A549 (cell line): ENCODE results near the gene PPAN. TPM values are rescaled to one million over a fixed set of nuclear protein-coding genes. Genes with fewer than 3 reads are reported as not detected.

Source experiments
- ATAC-seq, 2 experiments: fragments of 200-7000 bp in 1 of 2; fragments of >200 bp in 1 of 2; cut with Nextera tagmentation in 1 of 2; cut with Tn5 transposase in 1 of 2; 3 replicates each; pipeline versions ENCODE4 v1.8.0 to v1.9.1; 2018 to 2020; ENCODE audit warnings: mild to moderate bottlenecking in 1 of 2, moderate library complexity in 1 of 2
- CTCF ChIA-PET: fragments of 300-600 bp; sonication (Branson Sonifier 250); formaldehyde crosslinking; extraction: SDS; loops from one replicate; lab custom pipeline; 2021; ENCODE audit warnings: antibody characterized with exemption, inconsistent platforms; lab: Yijun Ruan, JAX
- POLR2A ChIA-PET: fragments of 350-600 bp; formaldehyde crosslinking; extraction: SDS; loops from one replicate; lab custom pipeline; 2021; ENCODE audit warnings: antibody characterized with exemption, inconsistent platforms; lab: Yijun Ruan, JAX
- DNase-seq, 2 experiments: peaks; one replicate each; pipeline versions ENCODE4 v3.0.0 to v3.0.0-alpha.2; 2011 to 2016; ENCODE audit warnings: low read depth in 1 of 2, low spot score in 1 of 2
- FAIRE-seq: peaks from 2 replicates; lab custom pipeline; 2011; peaks lifted over from hg19 to GRCh38; lab: Jason Lieb, UNC
- H3K27ac ChIP-seq, 2 experiments: fragments of >200 bp; sonication (Bioruptor Twin); formaldehyde crosslinking; 3 replicates each; pipeline ENCODE4 v1.5.1; 2016 to 2017
- H3K4me1 ChIP-seq: fragments of >200 bp; sonication (Bioruptor Twin); formaldehyde crosslinking; 3 replicates; pipeline ENCODE4 v1.6.1; 2016
- H3K4me2 ChIP-seq: fragments of >200 bp; sonication (Bioruptor Twin); formaldehyde crosslinking; 3 replicates; pipeline ENCODE4 v1.6.1; 2016
- H3K4me3 ChIP-seq: fragments of >200 bp; sonication (Bioruptor Twin); formaldehyde crosslinking; 3 replicates; pipeline ENCODE4 v1.5.1; 2016
- H3K9me3 ChIP-seq: fragments of >200 bp; sonication (Bioruptor Twin); formaldehyde crosslinking; 3 replicates; pipeline ENCODE4 v1.6.1; 2016
- CBX2 ChIP-seq: fragments of 200-600 bp; sonication (generic); IDR thresholded peaks from 2 replicates; pipeline ENCODE4 v1.6.1; 2016; ENCODE audit warnings: low read depth, mild to moderate bottlenecking, borderline replicate concordance
- CEBPB ChIP-seq, 2 experiments: fragments of >200 bp in 1 of 2; sonication (Bioruptor Twin) in 1 of 2; formaldehyde crosslinking in 1 of 2; IDR thresholded peaks; 2 replicates each; pipeline ENCODE4 v1.6.1; 2012 to 2016
- EHMT2 ChIP-seq: fragments of 200-600 bp; sonication (generic); IDR thresholded peaks from 2 replicates; pipeline ENCODE4 v1.6.1; 2016; ENCODE audit warnings: antibody characterized with exemption, low read depth, mild to moderate bottlenecking, moderate library complexity
- ESRRA ChIP-seq: fragments of 150-350 bp; IDR thresholded peaks from 2 replicates; pipeline ENCODE4 v1.6.1; 2014; ENCODE audit warnings: mild to moderate bottlenecking, low read length, borderline replicate concordance
- FOSL2 ChIP-seq, 2 experiments: fragments of 450-650 bp in 1 of 2; fragments of >200 bp in 1 of 2; sonication (Bioruptor Twin) in 1 of 2; formaldehyde crosslinking; IDR thresholded peaks; 2 replicates each; pipeline versions ENCODE4 v1.5.0 to v1.6.1; 2016 to 2020; ENCODE audit warnings: mild to moderate bottlenecking in 1 of 2, moderate library complexity in 1 of 2
- GATA3 ChIP-seq: IDR thresholded peaks from 2 replicates; pipeline ENCODE4 v1.6.1; 2012; ENCODE audit warnings: borderline replicate concordance
- HEYL ChIP-seq: fragments of 250-450 bp; sonication (Bioruptor Pico); IDR thresholded peaks from 2 replicates; pipeline ENCODE4 v1.8.0; 2021; ENCODE audit warnings: mild to moderate bottlenecking, moderate library complexity
- HOXB13 ChIP-seq: fragments of 250-450 bp; sonication (Bioruptor Pico); IDR thresholded peaks from 2 replicates; pipeline ENCODE4 v1.5.0; 2020; ENCODE audit warnings: low read depth, mild to moderate bottlenecking, moderate library complexity
- HOXB5 ChIP-seq: fragments of 250-450 bp; sonication (Bioruptor Pico); IDR thresholded peaks from 2 replicates; pipeline ENCODE4 v1.5.0; 2020; ENCODE audit warnings: mild to moderate bottlenecking, moderate library complexity
- JUN ChIP-seq, 2 experiments: fragments of >200 bp; sonication (Bioruptor Twin); formaldehyde crosslinking; IDR thresholded peaks; 2 replicates in 1 of 2; 3 replicates in 1 of 2; pipeline ENCODE4 v1.6.1; 2016 to 2017
- JUNB ChIP-seq: fragments of >200 bp; sonication (Bioruptor Twin); formaldehyde crosslinking; IDR thresholded peaks from 2 replicates; pipeline ENCODE4 v1.6.1; 2016
- KDM1A ChIP-seq: fragments of 200-600 bp; sonication (generic); IDR thresholded peaks from 2 replicates; pipeline ENCODE4 v1.6.1; 2016; ENCODE audit warnings: low read depth, mild to moderate bottlenecking
- MAZ ChIP-seq: fragments of 150-350 bp; IDR thresholded peaks from 2 replicates; pipeline ENCODE4 v1.6.1; 2014; ENCODE audit warnings: antibody characterized with exemption, low read depth, low read length, borderline replicate concordance
- NPAS2 ChIP-seq: fragments of 250-450 bp; sonication (Bioruptor Pico); IDR thresholded peaks from 2 replicates; pipeline ENCODE4 v1.8.0; 2022; ENCODE audit warnings: mild to moderate bottlenecking, moderate library complexity, borderline replicate concordance
- NR3C1 ChIP-seq: fragments of >200 bp; sonication (Bioruptor Twin); formaldehyde crosslinking; IDR thresholded peaks from 3 replicates; pipeline ENCODE4 v1.6.1; 2017
- PHF8 ChIP-seq: fragments of 200-600 bp; sonication (generic); IDR thresholded peaks from 2 replicates; pipeline ENCODE4 v1.6.1; 2016; ENCODE audit warnings: low read depth, mild to moderate bottlenecking, antibody characterized with exemption, moderate library complexity, borderline replicate concordance
- POLR2A ChIP-seq: IDR thresholded peaks from 2 replicates; pipeline ENCODE4 v1.6.1; 2012; ENCODE audit warnings: mild to moderate bottlenecking, low read length
- RAD21 ChIP-seq, 2 experiments: fragments of >200 bp in 1 of 2; sonication (Bioruptor Twin) in 1 of 2; formaldehyde crosslinking in 1 of 2; IDR thresholded peaks in 1 of 2; conservative IDR thresholded peaks in 1 of 2; 2 replicates in 1 of 2; 3 replicates in 1 of 2; pipeline ENCODE4 v1.6.1; 2012 to 2018; ENCODE audit warnings: inconsistent platforms in 1 of 2
- RCOR1 ChIP-seq: fragments of 150-350 bp; IDR thresholded peaks from 2 replicates; pipeline ENCODE4 v1.6.1; 2014; ENCODE audit warnings: antibody characterized with exemption, low read length, low read depth
- RFX5 ChIP-seq: fragments of 450-650 bp; IDR thresholded peaks from 2 replicates; pipeline ENCODE4 v1.7.1; 2014; ENCODE audit warnings: antibody characterized with exemption, mild to moderate bottlenecking, moderate library complexity
- SMC3 ChIP-seq: fragments of >200 bp; sonication (Bioruptor Twin); formaldehyde crosslinking; IDR thresholded peaks from 3 replicates; pipeline ENCODE4 v1.6.1; 2018; ENCODE audit warnings: inconsistent platforms
- TP53 ChIP-seq: fragments of 250-450 bp; sonication (Bioruptor Pico); IDR thresholded peaks from 2 replicates; pipeline ENCODE4 v1.5.0; 2021; ENCODE audit warnings: mild to moderate bottlenecking, moderate library complexity
- ZSCAN20 ChIP-seq: fragments of 250-450 bp; sonication (Bioruptor Pico); IDR thresholded peaks from 2 replicates; pipeline ENCODE4 v1.8.0; 2022; ENCODE audit warnings: mild to moderate bottlenecking, moderate library complexity
- WGBS: methylation state at CpG from one replicate; pipeline ENCODE4 v1.1.6; 2017; ENCODE audit errors: missing lambda C conversion rate; 5-methylcytosine and 5-hydroxymethylcytosine counted together
- polyA plus RNA-seq, 4 experiments: library from polyadenylated mRNA; depleted of rRNA in 3 of 4; stranded (reverse); fragments of >200 nt; fragmentation: RNase III in 1 of 4; extraction: RNeasy Plus Mini Kit Qiagen cat#74134 plus additional on column Dnase treatment in 1 of 4; gene quantifications; 2 replicates in 3 of 4; 3 replicates in 1 of 4; pipeline ENCODE4 v1.2.3, GENCODE V29; 2011 to 2017
- TF ChIP-seq, protein P1 (sequence below): IDR thresholded peaks from 2 replicates; pipeline ENCODE4 v1.6.1; 2012
- TF ChIP-seq, protein P2 (sequence below): IDR thresholded peaks from 2 replicates; pipeline ENCODE4 v1.6.1; 2012
- TF ChIP-seq, protein P3 (sequence below): fragments of >200 bp; sonication (Bioruptor Twin); formaldehyde crosslinking; IDR thresholded peaks from 3 replicates; pipeline ENCODE4 v1.5.1; 2016
- TF ChIP-seq, protein P4 (sequence below): fragments of >200 bp; sonication (Bioruptor Twin); formaldehyde crosslinking; IDR thresholded peaks from 2 replicates; pipeline ENCODE4 v1.6.1; 2016
- TF ChIP-seq, protein P5 (sequence below): fragments of >200 bp; sonication (Bioruptor Twin); formaldehyde crosslinking; IDR thresholded peaks from 3 replicates; pipeline ENCODE4 v1.6.1; 2016
- TF ChIP-seq, protein P6 (sequence below): IDR thresholded peaks from 2 replicates; pipeline ENCODE4 v1.6.1; 2012; ENCODE audit warnings: low read depth, borderline replicate concordance

PPAN gene
- polyA plus RNA-seq, 2 of the 4 experiments (the other 2 are of a cell fraction), result 26.6 to 65.0 TPM

DNA sequence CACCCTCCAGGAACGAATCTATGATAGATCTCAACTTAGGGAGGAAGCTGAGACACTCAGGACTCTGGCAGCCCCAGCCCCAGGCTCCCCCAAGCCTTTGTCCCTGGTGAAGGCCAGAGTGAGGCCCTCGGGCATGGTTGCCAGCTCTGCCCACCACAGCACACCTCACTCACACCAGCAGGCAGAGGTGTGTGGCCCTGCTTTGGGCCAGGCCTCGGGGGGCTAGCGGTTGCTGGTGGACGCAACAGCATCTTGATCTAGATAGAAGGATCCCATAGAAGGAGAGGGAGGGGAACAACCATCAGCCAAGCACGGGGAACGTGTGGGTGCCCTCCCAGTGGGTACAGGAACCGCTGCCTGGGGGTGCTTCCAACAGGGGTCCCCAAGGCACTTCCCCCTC lies 51.9 kb downstream of the PPAN start:
- Histone ChIP-seq H3K4me1 (no peaks in the 10 kb centered on the region), H3K4me2 (no peak overlapping the region), H3K27ac (no peak overlapping the region)
- ATAC-seq, result no peak
- TF ChIP-seq, protein P1, sequence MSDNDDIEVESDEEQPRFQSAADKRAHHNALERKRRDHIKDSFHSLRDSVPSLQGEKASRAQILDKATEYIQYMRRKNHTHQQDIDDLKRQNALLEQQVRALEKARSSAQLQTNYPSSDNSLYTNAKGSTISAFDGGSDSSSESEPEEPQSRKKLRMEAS, result no peak
- TF ChIP-seq KDM1A (no peak), JUNB (no peak), ESRRA (no peak), NR3C1 (no peak), HEYL (CRISPR knock-in tag) (no peak), RCOR1 (no peak), NPAS2 (CRISPR knock-in tag) (no peak), FOSL2 (IDR thresholded peaks at IDR 0.05) (no peak), FOSL2 (CRISPR knock-in tag; IDR thresholded peaks at IDR 0.05) (no peak), MAZ (no peak)
- TF ChIP-seq, protein P2, sequence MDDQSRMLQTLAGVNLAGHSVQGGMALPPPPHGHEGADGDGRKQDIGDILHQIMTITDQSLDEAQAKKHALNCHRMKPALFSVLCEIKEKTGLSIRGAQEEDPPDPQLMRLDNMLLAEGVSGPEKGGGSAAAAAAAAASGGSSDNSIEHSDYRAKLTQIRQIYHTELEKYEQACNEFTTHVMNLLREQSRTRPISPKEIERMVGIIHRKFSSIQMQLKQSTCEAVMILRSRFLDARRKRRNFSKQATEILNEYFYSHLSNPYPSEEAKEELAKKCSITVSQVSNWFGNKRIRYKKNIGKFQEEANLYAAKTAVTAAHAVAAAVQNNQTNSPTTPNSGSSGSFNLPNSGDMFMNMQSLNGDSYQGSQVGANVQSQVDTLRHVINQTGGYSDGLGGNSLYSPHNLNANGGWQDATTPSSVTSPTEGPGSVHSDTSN, result no peak
- TF ChIP-seq, protein P3, sequence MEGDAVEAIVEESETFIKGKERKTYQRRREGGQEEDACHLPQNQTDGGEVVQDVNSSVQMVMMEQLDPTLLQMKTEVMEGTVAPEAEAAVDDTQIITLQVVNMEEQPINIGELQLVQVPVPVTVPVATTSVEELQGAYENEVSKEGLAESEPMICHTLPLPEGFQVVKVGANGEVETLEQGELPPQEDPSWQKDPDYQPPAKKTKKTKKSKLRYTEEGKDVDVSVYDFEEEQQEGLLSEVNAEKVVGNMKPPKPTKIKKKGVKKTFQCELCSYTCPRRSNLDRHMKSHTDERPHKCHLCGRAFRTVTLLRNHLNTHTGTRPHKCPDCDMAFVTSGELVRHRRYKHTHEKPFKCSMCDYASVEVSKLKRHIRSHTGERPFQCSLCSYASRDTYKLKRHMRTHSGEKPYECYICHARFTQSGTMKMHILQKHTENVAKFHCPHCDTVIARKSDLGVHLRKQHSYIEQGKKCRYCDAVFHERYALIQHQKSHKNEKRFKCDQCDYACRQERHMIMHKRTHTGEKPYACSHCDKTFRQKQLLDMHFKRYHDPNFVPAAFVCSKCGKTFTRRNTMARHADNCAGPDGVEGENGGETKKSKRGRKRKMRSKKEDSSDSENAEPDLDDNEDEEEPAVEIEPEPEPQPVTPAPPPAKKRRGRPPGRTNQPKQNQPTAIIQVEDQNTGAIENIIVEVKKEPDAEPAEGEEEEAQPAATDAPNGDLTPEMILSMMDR, result no peak
- TF ChIP-seq, protein P4, sequence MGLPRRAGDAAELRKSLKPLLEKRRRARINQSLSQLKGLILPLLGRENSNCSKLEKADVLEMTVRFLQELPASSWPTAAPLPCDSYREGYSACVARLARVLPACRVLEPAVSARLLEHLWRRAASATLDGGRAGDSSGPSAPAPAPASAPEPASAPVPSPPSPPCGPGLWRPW, result no peak
- TF ChIP-seq, protein P5, sequence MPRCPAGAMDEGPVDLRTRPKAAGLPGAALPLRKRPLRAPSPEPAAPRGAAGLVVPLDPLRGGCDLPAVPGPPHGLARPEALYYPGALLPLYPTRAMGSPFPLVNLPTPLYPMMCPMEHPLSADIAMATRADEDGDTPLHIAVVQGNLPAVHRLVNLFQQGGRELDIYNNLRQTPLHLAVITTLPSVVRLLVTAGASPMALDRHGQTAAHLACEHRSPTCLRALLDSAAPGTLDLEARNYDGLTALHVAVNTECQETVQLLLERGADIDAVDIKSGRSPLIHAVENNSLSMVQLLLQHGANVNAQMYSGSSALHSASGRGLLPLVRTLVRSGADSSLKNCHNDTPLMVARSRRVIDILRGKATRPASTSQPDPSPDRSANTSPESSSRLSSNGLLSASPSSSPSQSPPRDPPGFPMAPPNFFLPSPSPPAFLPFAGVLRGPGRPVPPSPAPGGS, result no peak
- TF ChIP-seq, protein P6, sequence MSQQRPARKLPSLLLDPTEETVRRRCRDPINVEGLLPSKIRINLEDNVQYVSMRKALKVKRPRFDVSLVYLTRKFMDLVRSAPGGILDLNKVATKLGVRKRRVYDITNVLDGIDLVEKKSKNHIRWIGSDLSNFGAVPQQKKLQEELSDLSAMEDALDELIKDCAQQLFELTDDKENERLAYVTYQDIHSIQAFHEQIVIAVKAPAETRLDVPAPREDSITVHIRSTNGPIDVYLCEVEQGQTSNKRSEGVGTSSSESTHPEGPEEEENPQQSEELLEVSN, result no peak
- TF ChIP-seq, all 56 proteins: peak for 0
- POLR2A ChIA-PET, result no interaction called here
- 72% methylated on average over 4 of the region's 8 CpGs for WGBS
- CTCF ChIA-PET, result no interaction called here
- no peaks in the 10 kb centered on the region for H3K9me3 ChIP-seq
- DNase-seq (no peak), FAIRE-seq (no peak)
- H3K4me3 ChIP-seq, result no peak overlapping the region

DNA sequence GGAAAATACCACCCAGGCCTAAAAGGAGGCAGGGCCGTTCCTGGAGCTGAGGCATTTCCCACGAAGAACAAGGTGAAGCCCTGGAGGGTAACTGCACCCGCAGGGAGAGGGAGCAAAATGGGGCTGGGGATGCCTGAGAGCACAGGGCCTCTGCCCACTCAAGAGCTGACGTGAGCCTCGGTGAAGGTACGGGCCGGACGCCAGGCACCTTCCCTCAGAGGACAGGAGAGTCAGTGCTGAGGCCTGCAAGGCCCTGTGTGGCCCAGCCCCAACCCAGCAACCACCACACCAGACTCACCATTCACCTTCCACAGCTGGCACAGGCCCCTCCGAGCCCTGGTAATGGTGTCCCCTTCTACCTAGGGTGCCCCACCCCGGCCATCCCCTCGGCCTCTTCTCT lies 52.3 kb downstream of the PPAN start:
- Histone ChIP-seq H3K4me3 (no peak overlapping the region), H3K4me2 (no peak overlapping the region), H3K9me3 (no peaks in the 10 kb centered on the region)
- no peak; a peak in 1 of 6 replicates for ATAC-seq
- CTCF ChIA-PET, result interaction anchor here (1.2 kb wide), 1 partner anchor 101 kb away, joined by 4 read pairs; no protein-coding TSS in a partner anchor
- WGBS, result 95% methylated on average over 10 of the region's 11 CpGs
- TF ChIP-seq HOXB5 (CRISPR knock-in tag) (no peak), ZSCAN20 (no peak), FOSL2 (IDR thresholded peaks at IDR 0.05) (no peak), FOSL2 (CRISPR knock-in tag; IDR thresholded peaks at IDR 0.05) (no peak), POLR2A (no peak), GATA3 (no peak), EHMT2 (no peak), JUNB (no peak), RFX5 (no peak), CEBPB (IDR thresholded peaks at IDR 0.05) (no peak), HOXB13 (CRISPR knock-in tag) (no peak), JUN (IDR thresholded peaks at IDR 0.05) (no peak), PHF8 (no peak), TP53 (CRISPR knock-in tag) (no peak), SMC3 (no peak), RAD21 (conservative IDR thresholded peaks at IDR 0.05 in 1 of 2, IDR thresholded peaks at IDR 0.05 in 1 of 2) (no peak), CBX2 (no peak)
- TF ChIP-seq, all 56 proteins: peak for 0
- no peaks in the 10 kb centered on the region for H3K4me1 ChIP-seq
- FAIRE-seq (no peak), DNase-seq (no peak)
- no peak overlapping the region for H3K27ac ChIP-seq
- POLR2A ChIA-PET, result no interaction called here
